ENCODE data around the gene BCAS3.

DNA sequence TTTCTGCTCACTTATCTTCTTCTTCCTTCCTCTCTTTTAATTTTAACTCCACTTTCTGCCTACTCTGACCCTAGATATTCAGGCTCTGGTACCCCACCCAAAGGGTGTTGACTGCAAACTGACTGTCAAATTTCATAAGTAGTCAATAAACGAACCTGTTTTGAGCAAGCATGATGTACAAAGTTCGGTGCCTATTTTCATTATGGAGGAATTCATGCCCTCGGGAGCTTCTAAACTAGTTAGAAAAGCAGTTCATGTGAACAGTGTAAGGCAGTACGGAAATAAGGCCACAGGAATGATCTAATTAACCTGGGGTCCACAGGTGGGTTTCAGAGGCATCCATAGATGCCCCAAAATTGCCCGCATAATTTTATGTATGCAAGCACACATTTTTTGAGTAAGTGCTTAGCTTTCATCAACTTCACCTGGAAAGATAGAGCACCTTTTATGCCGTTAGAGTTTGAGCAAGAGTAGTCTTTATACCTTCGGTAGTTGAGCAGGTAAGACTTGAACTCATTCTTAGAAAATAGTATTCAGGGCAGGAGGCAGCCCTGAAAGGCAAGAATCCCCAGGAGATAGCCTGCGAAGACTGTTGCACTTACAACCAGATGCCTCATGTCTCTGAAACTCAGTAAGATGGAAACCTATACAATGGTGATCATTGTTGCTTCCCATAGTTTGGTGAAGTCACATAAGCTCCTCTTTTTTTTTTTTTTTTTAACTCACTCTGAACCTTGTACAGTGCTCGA lies 685.4 kb downstream of the BCAS3 start:
- TF ChIP-seq, protein P1, sequence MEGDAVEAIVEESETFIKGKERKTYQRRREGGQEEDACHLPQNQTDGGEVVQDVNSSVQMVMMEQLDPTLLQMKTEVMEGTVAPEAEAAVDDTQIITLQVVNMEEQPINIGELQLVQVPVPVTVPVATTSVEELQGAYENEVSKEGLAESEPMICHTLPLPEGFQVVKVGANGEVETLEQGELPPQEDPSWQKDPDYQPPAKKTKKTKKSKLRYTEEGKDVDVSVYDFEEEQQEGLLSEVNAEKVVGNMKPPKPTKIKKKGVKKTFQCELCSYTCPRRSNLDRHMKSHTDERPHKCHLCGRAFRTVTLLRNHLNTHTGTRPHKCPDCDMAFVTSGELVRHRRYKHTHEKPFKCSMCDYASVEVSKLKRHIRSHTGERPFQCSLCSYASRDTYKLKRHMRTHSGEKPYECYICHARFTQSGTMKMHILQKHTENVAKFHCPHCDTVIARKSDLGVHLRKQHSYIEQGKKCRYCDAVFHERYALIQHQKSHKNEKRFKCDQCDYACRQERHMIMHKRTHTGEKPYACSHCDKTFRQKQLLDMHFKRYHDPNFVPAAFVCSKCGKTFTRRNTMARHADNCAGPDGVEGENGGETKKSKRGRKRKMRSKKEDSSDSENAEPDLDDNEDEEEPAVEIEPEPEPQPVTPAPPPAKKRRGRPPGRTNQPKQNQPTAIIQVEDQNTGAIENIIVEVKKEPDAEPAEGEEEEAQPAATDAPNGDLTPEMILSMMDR (IDR thresholded peaks at IDR 0.05), result no peak
- no peak for TF ChIP-seq POLR2A (IDR thresholded peaks at IDR 0.05)

Measured in body of pancreas (tissue), 4 donors.